ENCODE measurements around the gene BPI.
"Not testable (repeated sequence)": the region's sequence is repeated elsewhere in the genome, so short reads cannot be mapped to it uniquely, and the experiment has no call there.

The BPI gene

GRCh38 chr20:38277691-38278090 lies 26.3 kb upstream of the BPI start:
- FAIRE-seq: no peak

DNA sequence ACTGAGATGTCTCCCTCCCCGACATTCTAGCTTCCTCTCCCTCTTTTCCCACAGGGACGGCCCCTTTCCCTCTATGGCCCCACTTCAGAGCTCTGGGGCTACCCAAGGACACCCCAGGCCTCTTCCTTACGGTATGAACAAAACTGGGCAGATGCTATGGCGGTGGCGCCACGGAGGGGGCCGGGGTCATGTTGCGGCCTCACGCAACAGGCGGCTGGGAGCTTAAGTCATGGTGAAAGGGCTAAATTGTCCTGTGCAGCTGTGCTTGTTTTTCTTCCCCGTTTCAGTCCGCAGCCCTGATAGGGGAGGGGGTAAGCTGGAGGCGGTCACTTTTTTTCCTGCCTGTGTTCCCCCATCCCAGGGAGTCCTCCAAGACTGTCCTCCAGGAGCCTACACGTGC lies 25.8 kb upstream of the BPI start:
- FAIRE-seq (no peak), DNase-seq (ENCODE audit: low spot score) (no peak)

More at GRCh38 chr20:38277691-38278090, 26.3 kb upstream of the BPI start:
- DNase-seq (ENCODE audit: low spot score): no peak

GRCh38 chr20:38278763-38279162 lies 25.2 kb upstream of the BPI start:
- DNase-seq (ENCODE audit: low spot score) (no peak), FAIRE-seq (no peak)

DNA sequence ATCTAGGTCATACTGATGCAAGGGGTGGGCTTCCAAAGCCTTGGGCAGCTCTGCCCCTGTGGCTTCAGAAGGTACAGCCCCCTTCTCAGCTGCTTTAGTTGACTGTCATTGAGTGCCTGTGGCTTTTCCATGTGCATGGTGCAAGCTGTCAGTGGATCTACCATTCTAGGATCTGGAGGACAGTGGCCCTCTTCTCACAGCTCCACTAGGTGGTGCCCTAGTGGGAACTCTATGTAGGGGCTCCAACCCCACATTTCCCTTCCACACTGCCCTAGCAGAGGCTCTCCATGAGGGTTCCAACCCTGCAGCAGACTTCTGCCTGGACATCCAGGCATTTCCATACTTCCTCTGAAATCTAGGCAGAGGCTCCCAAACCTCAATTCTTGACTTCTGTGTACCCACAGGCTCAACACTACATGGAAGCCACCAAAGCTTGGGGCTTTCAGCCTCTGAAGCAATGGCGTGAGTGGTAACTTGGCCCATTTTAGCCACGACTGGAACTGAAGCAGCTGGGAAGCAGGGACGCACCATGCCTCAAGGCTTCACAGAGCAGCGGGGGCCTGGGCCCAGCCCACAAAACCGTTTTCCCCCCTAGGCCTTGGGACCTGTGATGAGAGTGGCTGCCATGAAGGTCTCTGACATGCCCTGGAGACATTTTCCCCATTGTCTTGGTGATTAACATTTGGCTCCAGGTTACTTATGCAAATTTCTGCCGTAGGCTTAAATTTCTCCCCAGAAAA lies 22.6 kb upstream of the BPI start:
- not testable (repeated sequence) for DNase-seq (ENCODE audit: low spot score); FAIRE-seq

DNA sequence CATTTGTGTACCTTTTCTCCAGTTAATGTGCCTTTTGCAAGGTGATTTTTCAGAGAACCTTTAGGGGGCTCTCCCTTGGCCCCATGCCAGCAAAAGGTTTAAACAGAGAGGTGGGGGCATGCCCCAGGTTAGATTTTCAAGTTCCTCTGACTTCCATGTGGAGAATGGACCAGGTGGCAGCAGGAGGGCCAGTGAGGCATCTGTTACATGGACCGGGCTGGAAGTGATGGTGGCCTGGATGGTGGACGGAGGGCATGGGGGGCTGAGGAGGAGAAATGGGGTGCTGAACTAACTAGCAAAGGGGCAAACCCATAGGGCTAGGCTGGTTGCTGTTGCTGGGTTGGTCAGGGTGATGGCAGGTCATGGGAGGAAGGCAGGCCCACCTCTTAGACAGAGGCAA lies 20.7 kb upstream of the BPI start:
- FAIRE-seq (no peak), DNase-seq (ENCODE audit: low spot score) (no peak)

GRCh38 chr20:38284066-38284650 lies 19.8 kb upstream of the BPI start:
- not testable (repeated sequence) for DNase-seq (ENCODE audit: low spot score); FAIRE-seq

DNA sequence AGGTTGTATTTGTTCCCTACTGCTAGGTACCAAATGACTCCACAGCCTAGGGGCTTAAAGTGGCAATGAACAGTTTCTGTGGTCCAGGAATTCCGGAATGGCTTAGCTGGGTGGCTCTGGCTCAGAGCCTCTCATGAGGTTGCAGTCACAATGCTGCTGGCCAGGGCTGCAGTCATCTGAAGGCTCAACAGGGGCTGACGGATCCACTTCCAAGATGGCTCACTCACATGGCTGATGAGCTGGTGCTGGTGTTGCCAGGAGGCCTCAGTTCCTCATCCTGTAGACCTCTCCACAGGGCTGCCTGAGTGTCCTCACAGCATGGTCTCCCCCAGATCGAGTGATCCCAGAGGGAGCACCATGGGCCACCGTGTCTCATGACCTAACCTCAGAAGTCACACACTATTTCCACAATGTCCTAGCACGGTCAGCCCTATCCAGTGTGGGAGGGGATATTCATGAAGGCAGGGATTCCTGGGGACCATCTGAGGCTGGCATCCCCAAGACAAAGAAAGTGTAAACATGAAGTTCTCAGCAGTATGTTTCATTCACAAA lies 19.0 kb upstream of the BPI start:
- FAIRE-seq: no peak
- DNase-seq (ENCODE audit: low spot score): no peak

GRCh38 chr20:38286586-38287531 lies 17.1 kb upstream of the BPI start:
- DNase-seq (ENCODE audit: low spot score) (no peak), FAIRE-seq (no peak)

GRCh38 chr20:38290829-38291814 lies 12.8 kb upstream of the BPI start:
- DNase-seq (ENCODE audit: low spot score): peak; percentile 90
- FAIRE-seq: peak; percentile 91

- DNase-seq (ENCODE audit: low spot score): no peak
- FAIRE-seq: no peak
Measured at GRCh38 chr20:38291966-38292365, 12.0 kb upstream of the BPI start.

DNA sequence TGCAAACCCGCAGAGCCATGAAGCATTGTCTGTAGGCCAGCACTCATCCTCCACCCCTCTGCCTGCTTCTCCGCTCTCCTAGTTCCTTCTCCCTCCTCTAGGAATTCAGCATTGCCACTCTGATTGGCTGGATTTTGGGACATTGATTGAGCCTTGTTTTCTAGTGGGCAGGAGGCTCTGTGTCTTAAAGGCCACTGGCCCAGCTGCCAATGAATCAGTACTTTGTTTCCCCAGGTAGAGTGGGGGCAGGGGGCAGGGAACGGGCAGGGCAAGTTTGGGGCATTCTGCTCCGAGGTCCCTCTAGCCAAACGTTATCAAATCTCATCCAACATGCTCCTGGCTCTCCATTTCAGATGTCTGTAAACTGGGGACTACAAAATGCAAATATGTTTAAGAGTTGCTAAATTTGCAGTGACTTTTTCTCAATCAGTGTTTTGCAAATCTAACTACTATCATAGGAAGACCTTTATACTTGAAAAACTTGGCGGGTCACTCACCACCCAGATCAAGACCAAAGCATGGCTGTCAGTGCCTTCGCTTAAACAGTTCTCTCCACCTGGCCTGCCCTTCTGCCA lies 10.4 kb upstream of the BPI start:
- FAIRE-seq (no peak), DNase-seq (ENCODE audit: low spot score) (no peak)

DNA sequence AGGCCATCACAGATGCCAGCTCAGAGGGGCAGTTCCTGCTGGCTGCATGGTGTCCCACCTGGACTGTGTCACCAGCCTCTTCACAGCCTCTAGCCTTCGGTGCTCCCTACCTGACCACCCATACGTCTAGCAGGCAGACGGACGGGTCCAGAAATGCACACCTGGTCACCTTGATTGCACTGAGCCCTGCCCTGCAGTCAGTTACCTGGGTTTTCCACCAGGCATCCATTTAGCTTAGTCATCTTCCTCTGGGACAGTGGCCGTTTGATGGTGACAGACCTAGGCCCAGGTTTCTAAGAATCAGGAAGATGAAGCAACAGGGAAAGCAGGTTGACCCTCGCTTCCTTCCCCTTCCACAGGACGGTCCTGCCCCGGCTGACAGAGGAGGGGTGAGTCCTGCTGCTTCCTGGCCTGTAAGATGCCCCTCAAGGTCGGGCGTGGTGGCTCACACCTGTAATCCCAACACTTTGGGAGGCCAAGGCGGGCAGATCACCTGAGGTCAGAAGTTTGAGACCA lies 9.8 kb upstream of the BPI start:
- FAIRE-seq: no peak
- no peak for DNase-seq (ENCODE audit: low spot score)

DNA sequence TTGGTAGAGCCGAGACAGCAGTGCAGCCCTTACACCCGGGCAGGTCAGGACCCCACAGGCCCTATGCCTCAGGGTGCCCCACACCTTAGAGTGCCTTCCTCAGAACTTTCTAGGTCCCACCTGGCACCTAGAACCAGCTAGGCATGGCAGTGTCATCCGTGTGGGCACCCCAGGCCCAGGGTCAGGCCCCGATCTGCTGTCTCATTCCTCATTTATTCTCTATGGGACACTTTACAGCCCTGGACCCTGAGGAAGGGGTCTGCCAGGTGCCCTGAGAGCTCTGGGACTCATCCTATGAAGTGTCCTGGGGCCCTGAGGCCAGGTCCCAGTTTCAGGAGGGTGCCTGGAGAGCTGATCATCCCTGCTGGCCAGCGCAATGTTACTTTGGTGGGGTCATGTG lies 8.1 kb upstream of the BPI start:
- FAIRE-seq: no peak

DNA sequence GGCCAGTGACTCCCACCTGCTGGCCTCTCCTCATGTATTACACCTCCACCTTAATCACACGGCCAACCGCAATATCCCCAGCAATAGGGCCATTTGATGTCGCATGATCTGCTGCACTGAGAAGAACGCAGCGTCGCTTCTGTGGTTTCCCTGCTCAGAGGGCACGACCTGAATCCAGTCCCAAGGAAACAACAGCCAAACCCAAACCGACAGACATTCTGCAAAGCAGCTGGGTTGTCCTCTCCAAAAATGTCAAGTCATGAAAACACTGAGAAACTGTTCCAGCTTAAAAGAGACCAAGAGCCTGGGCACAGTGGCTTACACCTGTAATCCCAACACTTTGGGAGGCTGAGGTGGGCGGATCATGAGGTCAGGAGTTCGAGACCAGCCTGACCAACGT lies 7.5 kb upstream of the BPI start:
- DNase-seq (ENCODE audit: low spot score): no peak
- no peak for FAIRE-seq

More for the DNA sequence above, 8.1 kb upstream of the BPI start:
- DNase-seq (ENCODE audit: low spot score): no peak

DNA sequence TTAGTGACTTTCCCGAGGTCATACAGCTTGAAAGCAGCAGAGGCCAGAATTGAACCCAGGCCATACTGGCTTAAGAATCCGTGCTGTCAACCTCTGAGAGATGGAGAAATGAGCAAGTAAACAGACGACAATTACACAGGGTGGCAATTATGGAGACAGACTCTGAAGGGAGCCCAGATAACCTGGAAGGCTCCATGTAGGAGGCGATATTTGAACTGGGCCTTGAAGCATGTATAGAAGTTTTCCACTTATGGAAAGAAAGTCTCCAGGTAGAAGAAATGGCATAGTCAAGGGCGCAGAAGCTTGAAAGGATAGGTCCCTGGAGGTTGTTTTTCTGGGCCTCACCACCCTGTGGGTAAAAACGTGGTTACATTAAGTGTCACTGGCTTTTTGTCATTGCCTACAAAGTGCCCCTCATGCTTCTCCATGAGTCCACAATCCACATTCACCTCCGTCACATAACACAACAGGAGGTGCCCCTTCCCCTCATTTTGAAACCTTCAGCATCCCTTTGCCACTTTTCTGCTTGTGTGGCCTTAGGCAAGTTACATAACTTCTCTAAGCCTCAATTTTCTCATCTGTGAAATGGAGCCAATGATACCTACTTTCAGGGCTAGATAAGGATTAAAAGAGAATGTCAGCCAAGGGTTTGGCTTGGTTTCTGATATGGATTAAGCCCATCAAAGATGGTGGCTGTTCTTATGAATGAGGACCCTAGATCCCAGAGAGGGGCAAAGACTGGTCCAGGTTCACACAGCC lies 5.9 kb upstream of the BPI start:
- no peak for DNase-seq (ENCODE audit: low spot score)
- no peak for FAIRE-seq

- FAIRE-seq (no peak), DNase-seq (ENCODE audit: low spot score) (no peak)
Measured at GRCh38 chr20:38298768-38299288, 5.1 kb upstream of the BPI start.

GRCh38 chr20:38299963-38300362 lies 4.0 kb upstream of the BPI start:
- FAIRE-seq (no peak), DNase-seq (ENCODE audit: low spot score) (no peak)

DNA sequence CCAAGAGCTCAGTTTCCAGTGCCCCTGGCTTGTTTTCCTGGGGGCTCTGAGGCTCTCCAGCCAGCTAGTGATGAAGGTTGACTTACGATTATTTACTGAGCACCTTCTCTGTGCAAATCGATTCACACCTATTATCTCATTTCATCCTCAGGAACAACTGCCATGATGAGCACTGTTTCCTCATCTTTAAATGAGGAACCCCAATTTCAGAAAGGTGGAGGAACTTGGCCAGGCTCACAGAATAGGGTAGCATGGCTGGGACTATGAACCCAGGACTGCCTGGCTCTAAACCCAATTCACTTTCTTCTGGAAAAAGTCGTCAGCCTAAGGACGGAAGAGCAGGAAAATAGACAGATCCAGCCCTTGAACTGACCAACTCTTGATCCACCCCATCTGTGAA lies 3.5 kb upstream of the BPI start:
- no peak for DNase-seq (ENCODE audit: low spot score)
- no peak for FAIRE-seq

GRCh38 chr20:38301309-38301708 lies 2.6 kb upstream of the BPI start:
- FAIRE-seq (no peak), DNase-seq (ENCODE audit: low spot score) (no peak)

Measured in RCC 7860 (cell line).